ENCODE data around the gene PLK2.

PLK2 gene

DNA sequence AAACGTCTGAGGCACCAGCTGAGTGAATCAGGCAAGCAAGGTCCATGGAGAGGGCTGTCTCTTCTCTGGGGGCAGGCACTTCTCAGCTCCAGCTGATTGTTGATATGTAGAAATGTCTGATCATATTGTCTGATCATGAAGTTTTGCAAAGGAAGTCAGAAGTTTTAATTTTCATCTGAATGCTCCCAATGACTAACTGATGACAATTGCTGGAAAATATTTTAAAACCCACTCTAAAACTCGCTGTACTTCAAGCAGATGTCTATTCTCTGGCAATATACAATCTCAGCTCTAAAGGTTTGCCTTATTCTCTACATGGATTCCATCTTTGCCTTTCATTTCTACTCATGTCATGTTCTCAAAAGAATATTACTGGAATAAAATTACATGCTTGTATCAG is 12.7 kb downstream of the PLK2 start:
- DNase-seq, result no peak

DNA sequence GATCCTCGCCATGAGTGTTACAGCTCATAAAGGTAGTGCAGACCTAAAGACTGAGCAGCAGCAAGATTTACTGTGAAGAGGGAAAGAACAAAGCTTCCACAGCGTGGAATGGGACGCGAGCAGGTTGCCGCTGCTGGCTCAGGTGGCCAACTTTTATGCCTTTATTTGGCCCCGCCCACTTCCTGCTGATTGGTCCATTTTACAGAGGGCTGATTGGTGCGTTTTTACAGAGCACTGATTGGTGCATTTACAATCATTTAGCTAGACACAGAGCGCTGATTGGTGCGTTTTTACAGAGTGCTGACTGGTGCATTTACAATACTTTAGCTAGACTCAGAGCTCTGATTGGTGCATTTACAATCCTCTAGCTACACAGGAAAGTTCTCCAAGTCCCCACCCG is 13.9 kb downstream of the PLK2 start:
- DNase-seq, result no peak

DNA sequence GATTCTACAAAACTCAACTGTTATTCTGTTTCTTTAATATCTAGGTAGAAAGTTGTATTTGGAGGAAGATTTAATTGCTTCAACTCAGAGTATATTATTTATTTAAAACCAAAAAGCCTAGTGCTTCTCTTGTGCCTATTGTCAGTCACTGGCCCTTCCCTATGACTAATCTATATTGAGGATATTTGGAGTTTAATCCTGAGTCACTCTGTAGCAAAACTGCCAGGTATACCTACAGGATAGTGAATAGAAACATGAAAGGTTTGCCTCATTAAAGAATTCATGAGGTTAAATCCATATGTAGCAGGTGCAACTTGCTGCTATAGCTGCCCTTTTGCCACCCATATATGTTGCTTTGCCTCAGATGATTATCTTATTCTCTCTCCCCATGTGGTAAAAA is 15.1 kb downstream of the PLK2 start:
- no peak for DNase-seq

DNA sequence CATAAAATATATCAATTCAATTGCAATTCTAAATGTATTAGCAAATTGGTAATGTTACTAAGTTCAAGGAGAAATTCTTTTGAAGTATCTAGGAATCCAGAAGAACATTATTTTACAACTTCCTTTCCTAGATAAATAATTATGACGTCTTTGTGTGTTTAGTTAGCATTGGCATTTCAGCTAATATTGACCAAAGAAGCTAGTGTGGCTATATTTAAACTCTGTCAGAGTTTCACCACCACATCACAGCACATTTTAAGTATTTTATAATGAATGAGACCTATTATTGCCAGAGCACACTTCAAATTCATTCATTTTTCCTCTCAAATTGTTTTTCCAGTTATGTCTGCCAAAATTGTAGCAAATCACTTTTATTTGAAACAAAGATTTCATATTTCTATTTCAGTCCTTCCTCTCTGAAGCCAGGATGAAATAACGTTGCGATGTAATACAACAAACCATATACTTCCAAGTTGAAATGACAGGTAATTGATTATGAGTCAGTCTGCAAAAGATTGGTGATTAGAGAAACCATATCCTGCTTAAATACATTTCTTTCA is 18.9 kb downstream of the PLK2 start:
- DNase-seq, result no peak

DNA sequence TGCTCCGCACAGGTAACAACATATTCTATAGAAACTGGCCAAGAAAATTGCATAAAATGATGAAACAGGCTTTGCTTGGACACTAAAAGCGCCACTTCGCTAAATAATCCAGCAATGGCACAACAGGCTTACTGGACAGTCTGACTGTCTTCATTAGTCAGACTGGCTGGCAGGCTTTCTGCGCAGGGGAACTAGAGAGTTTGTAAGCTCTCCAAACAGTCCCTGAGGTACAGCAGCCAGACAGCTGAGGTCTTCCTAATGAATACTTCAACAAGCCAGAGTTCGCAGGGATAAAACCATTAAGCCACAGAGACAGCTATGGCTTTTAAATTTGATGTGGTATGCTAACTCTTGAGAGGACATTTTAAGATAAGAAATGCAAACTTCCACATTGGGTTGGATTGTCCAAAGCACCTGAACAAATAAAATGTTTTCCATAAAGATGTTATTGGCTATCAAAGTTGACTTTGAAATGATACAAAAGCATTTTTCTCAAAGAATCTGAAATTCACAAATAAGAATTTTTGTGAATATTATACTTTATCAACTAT is 20.7 kb downstream of the PLK2 start:
- no peak for DNase-seq

DNA sequence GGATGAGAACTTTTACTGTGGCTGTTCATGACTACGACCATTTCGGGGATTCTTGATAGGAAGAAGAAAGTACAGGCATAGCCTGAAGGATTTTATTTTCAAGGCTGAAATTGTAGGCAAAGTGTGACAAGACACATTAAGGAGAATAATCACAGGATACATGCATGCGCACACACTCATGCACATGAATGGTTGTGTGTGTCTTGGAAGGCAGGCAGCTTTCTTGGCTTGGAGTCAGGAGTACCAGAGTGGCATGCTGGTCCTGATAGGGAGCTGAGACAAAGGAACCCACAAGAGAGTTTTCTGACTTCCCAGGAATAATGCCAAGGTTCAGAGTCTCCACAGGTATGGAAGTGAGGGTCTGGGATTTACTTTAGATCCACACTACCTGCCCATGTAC is 22.2 kb downstream of the PLK2 start:
- no peak for DNase-seq

DNA sequence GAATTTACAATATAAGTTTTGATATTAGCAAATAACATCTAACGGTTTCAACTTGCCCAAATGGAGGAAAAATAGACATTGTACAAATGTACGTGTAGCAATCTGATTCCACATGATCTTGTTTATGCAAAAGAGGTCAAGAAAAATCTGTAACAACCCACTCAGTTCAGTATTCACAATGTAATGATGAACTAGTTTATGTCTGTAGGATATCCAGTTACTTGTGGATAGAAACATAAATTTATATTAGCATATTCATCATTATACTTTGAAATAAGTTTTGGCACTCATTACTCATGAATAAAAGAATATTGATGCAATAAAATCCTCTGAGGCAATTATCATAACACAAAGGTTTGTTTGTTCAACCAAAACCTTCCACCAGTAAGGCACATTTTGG is 28.1 kb downstream of the PLK2 start:
- no peak for DNase-seq

DNA sequence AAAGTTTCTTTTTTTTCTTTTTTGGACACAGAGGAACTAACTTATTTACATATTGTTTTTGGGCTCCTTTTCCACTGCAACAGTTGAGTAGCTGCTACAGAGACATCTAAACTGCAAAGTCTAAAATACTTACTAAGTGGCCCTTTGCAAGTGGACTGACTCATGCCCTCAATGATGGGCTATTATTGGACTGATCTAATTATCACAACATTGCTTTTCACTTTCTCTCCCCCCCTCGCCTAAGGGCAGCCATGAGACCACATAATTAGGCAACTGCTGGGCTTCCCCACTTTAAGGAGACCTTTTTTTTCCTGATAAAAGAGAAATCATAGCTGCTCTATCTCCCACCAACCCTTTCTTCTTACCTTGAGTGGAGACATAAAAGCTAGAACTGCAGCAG is 47.0 kb downstream of the PLK2 start:
- no peak for DNase-seq

GRCh38 chr5:58412081-58412480 is 47.8 kb downstream of the PLK2 start:
- DNase-seq, result no peak

- no peak for DNase-seq
Observed at GRCh38 chr5:58411372-58411771, 48.5 kb downstream of the PLK2 start.

DNA sequence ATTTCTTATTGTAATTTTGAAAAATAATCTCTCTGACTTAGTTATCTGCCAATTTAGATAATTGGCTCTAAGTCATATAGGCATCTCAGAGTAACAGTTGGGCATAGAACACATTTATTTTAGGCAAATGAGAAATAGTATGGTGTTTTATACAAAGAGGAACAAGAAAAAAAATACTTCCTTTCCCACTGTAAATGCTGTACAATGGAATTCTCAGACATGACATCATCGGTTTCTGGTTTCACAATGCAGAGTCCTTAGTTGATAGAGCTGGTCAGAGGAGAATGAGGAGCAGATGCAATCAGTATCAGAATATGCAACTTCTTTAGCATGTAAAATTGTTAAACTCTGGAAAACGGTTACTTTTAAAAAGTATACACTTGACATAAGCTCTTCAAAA is 49.4 kb downstream of the PLK2 start:
- no peak for DNase-seq

- no peak for DNase-seq
Observed at GRCh38 chr5:58407042-58407719, 52.7 kb downstream of the PLK2 start.

DNA sequence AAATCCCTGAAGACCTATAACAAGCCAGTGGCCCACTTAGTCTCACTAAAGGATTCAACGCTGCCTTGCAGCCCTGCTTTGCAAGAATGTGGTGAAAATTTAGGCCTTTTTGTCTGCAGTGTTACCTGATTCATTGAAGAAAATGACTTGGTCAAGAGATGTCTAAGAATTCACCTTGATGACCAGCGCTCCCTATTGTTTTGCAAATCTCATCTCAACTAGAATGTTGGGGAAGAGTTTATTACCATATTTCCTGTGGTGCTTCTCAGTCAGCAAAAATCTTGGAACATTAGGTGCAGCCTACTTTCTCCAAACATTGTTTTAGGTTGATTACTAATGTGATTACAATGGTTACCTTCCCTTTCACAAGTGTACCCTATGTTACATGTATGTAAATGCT is 53.5 kb downstream of the PLK2 start:
- no peak for DNase-seq

DNA sequence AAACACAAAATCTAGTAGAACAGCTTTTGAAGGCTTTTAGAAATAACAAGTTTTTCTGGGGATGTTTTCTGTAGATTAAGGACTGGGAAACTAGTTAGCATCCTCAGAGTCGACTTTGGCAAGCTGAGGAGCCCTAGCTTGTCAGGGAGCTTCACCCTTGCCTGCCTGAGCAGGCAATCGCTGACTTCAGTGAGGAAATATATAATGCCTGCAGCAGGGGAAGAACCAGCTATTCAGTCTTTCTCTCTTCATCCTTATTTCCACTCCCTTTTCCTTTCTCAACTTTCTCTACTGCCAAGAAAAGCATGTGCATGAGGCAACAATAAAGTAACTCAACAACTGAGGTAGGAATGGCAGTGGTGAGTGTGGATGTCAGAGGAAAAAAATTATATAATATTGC is 54.7 kb downstream of the PLK2 start:
- no peak for DNase-seq

DNA sequence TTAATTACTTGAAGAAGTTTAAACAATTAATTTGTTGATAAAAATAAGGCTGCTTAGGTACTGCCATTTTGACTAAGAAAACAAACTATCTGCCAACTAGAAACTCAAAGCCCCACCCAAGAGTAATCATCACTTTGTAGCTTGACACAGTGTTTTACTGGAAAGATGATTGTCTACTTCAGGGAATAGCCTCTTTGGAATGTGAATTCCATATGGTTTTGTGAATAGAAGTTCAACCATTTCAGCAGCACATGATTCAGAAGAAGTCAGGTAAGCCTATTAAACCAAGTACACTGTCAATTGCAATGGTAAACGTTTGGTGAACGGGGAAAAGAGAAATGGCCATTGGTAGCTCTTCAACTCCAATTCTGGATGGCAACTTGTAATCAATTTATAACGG is 55.2 kb downstream of the PLK2 start:
- DNase-seq, result no peak
